Activated T-cell treated with anti-CD3 and anti-CD28 coated beads, Interleukin-2, amount 50 U/mL, for 4 hours (primary cell): Measurements from ENCODE around the gene LTB. TPM values are rescaled to one million over a fixed set of nuclear protein-coding genes. Genes with fewer than 3 reads are reported as not detected.
"Not testable (repeated sequence)": the region's sequence is repeated elsewhere in the genome, so short reads cannot be mapped to it uniquely, and the experiment has no call there.

Source experiments
- ATAC-seq, 2 donors: fragments of 200-7000 bp; cut with Tn5 transposase; one replicate each; pipeline ENCODE4 v1.10.0; 2021
- DNase-seq: peaks from one replicate; pipeline ENCODE4 v3.0.0-alpha.2; 2020
- H3K27me3 Mint-ChIP-seq: one replicate; pipeline ENCODE4 v1.8.0; 2021; ENCODE audit warnings: low read depth, mixed read lengths
- H3K36me3 Mint-ChIP-seq: one replicate; pipeline ENCODE4 v1.8.0; 2022; ENCODE audit warnings: mixed read lengths; ENCODE audit not compliant: insufficient read depth
- H3K4me1 Mint-ChIP-seq: one replicate; pipeline ENCODE4 v1.8.0; 2021; ENCODE audit warnings: low read depth, mixed read lengths
- H3K4me3 Mint-ChIP-seq: one replicate; pipeline ENCODE4 v1.8.0; 2021; ENCODE audit warnings: mild to moderate bottlenecking, moderate library complexity, mixed read lengths
- H3K9me3 Mint-ChIP-seq: one replicate; pipeline ENCODE4 v1.8.0; 2021; ENCODE audit warnings: mixed read lengths
- total RNA-seq, 3 donors: library from RNA; stranded (reverse); gene quantifications; one replicate each; pipeline ENCODE4 v1.2.1, GENCODE V29; 2021

Gene LTB
- total RNA-seq, 3 donors from 2014 or later: 161 to 210 (median 186) TPM

- Mint-ChIP-seq H3K4me3 (peak overlapping the region; percentile 72), H3K4me1 (peaks cover 37% of the 10 kb centered on the region), H3K9me3 (no peaks in the 10 kb centered on the region), H3K27me3 (no peaks in the 10 kb centered on the region), H3K36me3 (peaks cover 7% of the 10 kb centered on the region)
- ATAC-seq (no peak), DNase-seq (no peak)
These were observed 34.8 kb upstream of the LTB start for GRCh38 chr6:31617010-31617409.

- Mint-ChIP-seq H3K9me3 (no peaks in the 10 kb centered on the region), H3K4me1 (peaks cover 31% of the 10 kb centered on the region), H3K4me3 (peak overlapping the region; percentile 72), H3K36me3 (no peaks in the 10 kb centered on the region), H3K27me3 (no peaks in the 10 kb centered on the region)
- no peak for ATAC-seq
- no peak for DNase-seq
These were observed 33.5 kb upstream of the LTB start for GRCh38 chr6:31615748-31616147.

GRCh38 chr6:31614684-31615578 is 32.7 kb upstream of the LTB start, which contains the start of gene AIF1:
Gene AIF1, plus strand, starts transcription at chr6:31615234. Its CDS starts 96 bp downstream, at chr6:31615330.
- DNase-seq (no peak), ATAC-seq (no peak)
- H3K9me3 Mint-ChIP-seq: no peaks in the 10 kb centered on the region
- no peaks in the 10 kb centered on the region for H3K27me3 Mint-ChIP-seq
- H3K4me1 Mint-ChIP-seq: peaks cover 31% of the 10 kb centered on the region
- H3K36me3 Mint-ChIP-seq: no peaks in the 10 kb centered on the region
- H3K4me3 Mint-ChIP-seq: peak within 1 kb of the TSS; percentile 72

- ATAC-seq (no peak), DNase-seq (no peak)
- Mint-ChIP-seq H3K36me3 (no peaks in the 10 kb centered on the region), H3K27me3 (no peaks in the 10 kb centered on the region), H3K4me1 (peaks cover 28% of the 10 kb centered on the region), H3K9me3 (no peaks in the 10 kb centered on the region), H3K4me3 (no peak overlapping the region)
These were observed 31.9 kb upstream of the LTB start for GRCh38 chr6:31614075-31614619.

GRCh38 chr6:31610968-31611367 is 28.7 kb upstream of the LTB start:
- DNase-seq: no peak

GRCh38 chr6:31609519-31610406 is 27.5 kb upstream of the LTB start:
- Mint-ChIP-seq H3K4me1 (peaks cover 5% of the 10 kb centered on the region), H3K36me3 (no peaks in the 10 kb centered on the region), H3K9me3 (no peaks in the 10 kb centered on the region), H3K4me3 (no peak overlapping the region), H3K27me3 (no peaks in the 10 kb centered on the region)
- ATAC-seq (no peak), DNase-seq (no peak)

More at GRCh38 chr6:31610968-31611367, 28.7 kb upstream of the LTB start:
- Mint-ChIP-seq H3K27me3 (no peaks in the 10 kb centered on the region), H3K36me3 (no peaks in the 10 kb centered on the region), H3K9me3 (no peaks in the 10 kb centered on the region), H3K4me1 (peaks cover 17% of the 10 kb centered on the region), H3K4me3 (no peak overlapping the region)
- no peak for ATAC-seq

GRCh38 chr6:31607317-31607716 is 25.1 kb upstream of the LTB start:
- Mint-ChIP-seq H3K27me3 (no peaks in the 10 kb centered on the region), H3K4me3 (no peak overlapping the region), H3K9me3 (no peaks in the 10 kb centered on the region), H3K4me1 (no peaks in the 10 kb centered on the region), H3K36me3 (no peaks in the 10 kb centered on the region)
- DNase-seq (no peak), ATAC-seq (no peak)

GRCh38 chr6:31597006-31597405 is 14.8 kb upstream of the LTB start:
- Mint-ChIP-seq H3K27me3 (no peaks in the 10 kb centered on the region), H3K4me3 (no peak overlapping the region), H3K4me1 (peaks cover 46% of the 10 kb centered on the region), H3K36me3 (no peaks in the 10 kb centered on the region), H3K9me3 (no peaks in the 10 kb centered on the region)
- peak; percentile 75 to 81 for ATAC-seq
- DNase-seq: peak; percentile 38

GRCh38 chr6:31592396-31592771 is 10.2 kb upstream of the LTB start:
- ATAC-seq (peak in 1 of 2 donors; percentile 11), DNase-seq (no peak)
- H3K4me3 Mint-ChIP-seq: peak overlapping the region; percentile 63
- H3K4me1 Mint-ChIP-seq: peaks cover 59% of the 10 kb centered on the region
- peaks cover 5% of the 10 kb centered on the region for H3K36me3 Mint-ChIP-seq
- no peaks in the 10 kb centered on the region for H3K9me3 Mint-ChIP-seq
- no peaks in the 10 kb centered on the region for H3K27me3 Mint-ChIP-seq

GRCh38 chr6:31590691-31591090 is 8.5 kb upstream of the LTB start:
- DNase-seq, H3K9me3 Mint-ChIP-seq, H3K36me3 Mint-ChIP-seq, H3K4me3 Mint-ChIP-seq, ATAC-seq, H3K27me3 Mint-ChIP-seq: not testable (repeated sequence)
- H3K4me1 Mint-ChIP-seq: peaks cover 62% of the 10 kb centered on the region

- Mint-ChIP-seq H3K9me3 (no peaks in the 10 kb centered on the region), H3K27me3 (no peaks in the 10 kb centered on the region), H3K36me3 (peaks cover 5% of the 10 kb centered on the region), H3K4me3 (peak overlapping the region; percentile 31), H3K4me1 (peaks cover 72% of the 10 kb centered on the region)
- DNase-seq (no peak), ATAC-seq (no peak)
These were observed 6.8 kb upstream of the LTB start for GRCh38 chr6:31588871-31589650.

GRCh38 chr6:31587791-31588777 is 5.9 kb upstream of the LTB start:
- Mint-ChIP-seq H3K36me3 (peaks cover 5% of the 10 kb centered on the region), H3K4me1 (peaks cover 73% of the 10 kb centered on the region), H3K4me3 (peak overlapping the region; percentile 80), H3K9me3 (no peaks in the 10 kb centered on the region), H3K27me3 (no peaks in the 10 kb centered on the region)
- DNase-seq (no peak), ATAC-seq (peak; percentile 61 to 67)
